Subcutaneous adipose tissue (tissue), 4 donors: Measurements from ENCODE around the gene CERS4. TPM values are rescaled to one million over a fixed set of nuclear protein-coding genes. Genes with fewer than 3 reads are reported as not detected.

Experiments used
- CTCF ChIP-seq: fragments of 450-650 bp; IDR thresholded peaks from one replicate; pipeline ENCODE4 v1.5.1; 2016; ENCODE audit warnings: low read depth, mild to moderate bottlenecking, control low read depth, antibody characterized with exemption, moderate library complexity
- total RNA-seq, 4 donors: library from RNA; depleted of rRNA; stranded (reverse); fragments of >200 nt; gene quantifications; one replicate each; pipeline ENCODE4 v1.1.0, GENCODE V29; 2016

CERS4 gene
- total RNA-seq, 4 donors from 2014 or later, result 10.4 to 34.3 (median 30.8) TPM

DNA sequence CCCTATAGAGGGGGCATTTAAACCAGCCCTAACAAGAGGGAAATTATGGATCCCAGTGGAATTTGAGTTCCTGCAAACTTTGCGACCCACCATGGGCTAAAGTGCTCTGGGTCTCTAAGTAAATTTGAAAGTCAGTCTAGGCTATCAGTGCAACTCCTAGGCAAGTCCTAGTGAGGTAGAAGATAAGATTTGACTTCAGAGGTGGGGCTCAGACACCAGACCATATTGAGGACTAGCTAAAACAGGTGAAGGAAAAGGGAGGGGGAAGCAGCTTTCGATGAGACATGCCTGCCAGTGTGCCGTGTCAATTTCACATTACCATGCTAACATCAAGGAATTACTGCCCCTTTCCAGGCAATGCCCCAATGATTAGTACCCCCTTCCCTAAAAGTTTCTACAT lies 60.6 kb downstream of the CERS4 start:
- TF ChIP-seq CTCF, result no peak

- TF ChIP-seq CTCF, result no peak
Observed at GRCh38 chr19:8302357-8302691, 93.2 kb downstream of the CERS4 start.

GRCh38 chr19:8302734-8303133 lies 93.6 kb downstream of the CERS4 start:
- no peak for TF ChIP-seq CTCF

- TF ChIP-seq CTCF, result no peak
Observed at GRCh38 chr19:8304841-8305621, 95.9 kb downstream of the CERS4 start.

GRCh38 chr19:8305798-8306197 lies 96.6 kb downstream of the CERS4 start:
- no peak for TF ChIP-seq CTCF

DNA sequence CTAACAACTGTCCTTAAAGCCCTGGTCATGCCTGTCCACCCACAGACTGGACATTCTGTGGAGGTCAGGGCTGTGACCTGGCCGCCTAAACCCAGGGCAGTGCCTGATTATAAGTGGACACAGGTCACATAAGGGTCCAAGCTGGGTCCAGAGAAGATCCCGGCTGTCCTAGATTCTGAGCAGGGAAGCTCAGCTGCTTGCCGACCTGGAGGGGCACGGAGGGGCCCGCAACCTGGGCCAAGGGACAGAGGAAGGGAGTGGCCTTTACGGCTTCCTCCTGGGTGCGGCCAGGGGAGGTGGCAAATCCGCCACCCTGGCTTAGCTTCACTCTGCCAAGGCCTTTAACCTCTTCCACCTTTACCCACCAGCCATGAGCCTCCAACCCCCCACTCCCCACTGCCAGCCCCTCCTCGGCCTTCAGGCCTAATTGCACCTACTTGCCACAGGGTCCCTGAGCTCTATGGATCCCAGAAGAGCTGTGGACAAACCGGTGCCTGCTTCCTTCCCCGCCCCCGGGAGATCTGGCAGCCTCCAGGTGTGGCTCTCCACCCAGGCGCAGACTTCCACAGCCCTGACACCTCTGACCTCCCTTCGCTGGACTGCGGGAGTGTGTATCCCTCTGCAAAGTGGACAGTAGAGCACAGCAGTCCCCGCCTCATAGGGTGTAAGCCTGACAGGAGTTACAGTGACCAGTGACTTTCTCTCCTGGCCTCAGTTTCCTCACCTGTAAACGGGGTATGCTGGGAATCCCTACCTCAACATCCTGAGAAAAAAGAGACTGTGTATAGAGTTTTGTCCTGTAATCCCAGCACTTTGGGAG lies 97.3 kb downstream of the CERS4 start:
- TF ChIP-seq CTCF, result no peak

GRCh38 chr19:8307400-8307964 lies 98.3 kb downstream of the CERS4 start:
- no peak for TF ChIP-seq CTCF
